Fibroblast of lung (primary cell): ENCODE results near the gene CCNK. TPM values are rescaled to one million over a fixed set of nuclear protein-coding genes. Genes with fewer than 3 reads are reported as not detected.

Experiments used
- DNase-seq, 2 donors: peaks; one replicate each; pipeline versions ENCODE4 v3.0.0 to v3.0.0-alpha.2; 2010; ENCODE audit warnings: low read depth in 2 of 2
- H2AFZ ChIP-seq: 2 replicates; pipeline ENCODE4 v1.5.1; 2012; ENCODE audit warnings: low read length, control low read depth, inconsistent platforms
- H3K27ac ChIP-seq: 2 replicates; pipeline ENCODE4 v1.5.1; 2011; ENCODE audit warnings: low read length, control low read depth; ENCODE audit not compliant: insufficient read depth
- H3K27me3 ChIP-seq: 2 replicates; pipeline ENCODE4 v1.5.1; 2011; ENCODE audit warnings: mild to moderate bottlenecking, low read length; ENCODE audit not compliant: control insufficient read depth, insufficient read depth
- H3K36me3 ChIP-seq: 2 replicates; pipeline ENCODE4 v1.5.1; 2011; ENCODE audit warnings: low read length; ENCODE audit not compliant: control insufficient read depth, insufficient read depth
- H3K4me1 ChIP-seq: 2 replicates; pipeline ENCODE4 v1.5.1; 2011; ENCODE audit warnings: low read length; ENCODE audit not compliant: control insufficient read depth, insufficient read depth; ENCODE audit errors: extremely low read depth
- H3K4me2 ChIP-seq: 2 replicates; pipeline ENCODE4 v1.5.1; 2011; ENCODE audit warnings: low read length, control low read depth; ENCODE audit not compliant: insufficient read depth; ENCODE audit errors: extremely low read depth
- H3K4me3 ChIP-seq, 4 experiments: fragments of 200-600 bp in 1 of 4; sonication (generic) in 1 of 4; replicated peaks in 1 of 4; 2 replicates each; pipeline ENCODE4 v1.5.1; 2011 to 2016; ENCODE audit warnings: low read length in 4 of 4, low read depth in 3 of 4, mild to moderate bottlenecking in 3 of 4, control low read depth in 2 of 4, inconsistent platforms in 1 of 4, mixed read lengths in 1 of 4; ENCODE audit not compliant: insufficient read depth in 1 of 4; ENCODE audit errors: control extremely low read depth in 1 of 4
- H3K79me2 ChIP-seq: 2 replicates; pipeline ENCODE4 v1.5.1; 2012; ENCODE audit warnings: mild to moderate bottlenecking, low read length, inconsistent platforms; ENCODE audit not compliant: control insufficient read depth, insufficient read depth
- H3K9ac ChIP-seq: 2 replicates; pipeline ENCODE4 v1.5.1; 2011; ENCODE audit warnings: mild to moderate bottlenecking, low read length, control low read depth; ENCODE audit not compliant: insufficient read depth
- H3K9me3 ChIP-seq: 2 replicates; pipeline ENCODE4 v1.5.1; 2012; ENCODE audit warnings: low read depth, low read length; ENCODE audit not compliant: control insufficient read depth, insufficient read depth
- H4K20me1 ChIP-seq: 2 replicates; pipeline ENCODE4 v1.5.1; 2011; ENCODE audit warnings: low read length; ENCODE audit not compliant: control insufficient read depth, insufficient read depth; ENCODE audit errors: extremely low read depth
- EZH2 ChIP-seq: IDR thresholded peaks from 2 replicates; pipeline ENCODE4 v1.5.1; 2012; ENCODE audit warnings: low read length, control low read depth, mild to moderate bottlenecking; ENCODE audit errors: missing control alignments
- polyA plus RNA-seq, 2 donors: library from polyadenylated mRNA; depleted of rRNA in 1 of 2; stranded (reverse) in 1 of 2; unstranded in 1 of 2; fragments of >200 nt; gene quantifications; 2 replicates each; pipeline ENCODE4 v1.2.1, GENCODE V29; 2011 to 2012; ENCODE audit warnings: missing spikeins in 1 of 2
- total RNA-seq: library from RNA; depleted of rRNA; stranded (reverse); fragments of >200 nt; gene quantifications from 2 replicates; pipeline ENCODE4 v1.2.1, GENCODE V29; 2014
- TF ChIP-seq, protein P1 (sequence below), 2 donors: IDR thresholded peaks in 1 of 2; conservative IDR thresholded peaks in 1 of 2; 1 replicate in 1 of 2; 2 replicates in 1 of 2; pipeline ENCODE4 v1.5.1; 2011 to 2012; ENCODE audit warnings: low read length in 2 of 2, control low read depth in 1 of 2, inconsistent platforms in 1 of 2, low read depth in 1 of 2, mild to moderate bottlenecking in 1 of 2

Gene CCNK
- total and polyA plus RNA-seq, 2 donors (not counting 1 experiment from before 2014, with no cell fraction given), result 7.3 to 51.0 TPM

DNA sequence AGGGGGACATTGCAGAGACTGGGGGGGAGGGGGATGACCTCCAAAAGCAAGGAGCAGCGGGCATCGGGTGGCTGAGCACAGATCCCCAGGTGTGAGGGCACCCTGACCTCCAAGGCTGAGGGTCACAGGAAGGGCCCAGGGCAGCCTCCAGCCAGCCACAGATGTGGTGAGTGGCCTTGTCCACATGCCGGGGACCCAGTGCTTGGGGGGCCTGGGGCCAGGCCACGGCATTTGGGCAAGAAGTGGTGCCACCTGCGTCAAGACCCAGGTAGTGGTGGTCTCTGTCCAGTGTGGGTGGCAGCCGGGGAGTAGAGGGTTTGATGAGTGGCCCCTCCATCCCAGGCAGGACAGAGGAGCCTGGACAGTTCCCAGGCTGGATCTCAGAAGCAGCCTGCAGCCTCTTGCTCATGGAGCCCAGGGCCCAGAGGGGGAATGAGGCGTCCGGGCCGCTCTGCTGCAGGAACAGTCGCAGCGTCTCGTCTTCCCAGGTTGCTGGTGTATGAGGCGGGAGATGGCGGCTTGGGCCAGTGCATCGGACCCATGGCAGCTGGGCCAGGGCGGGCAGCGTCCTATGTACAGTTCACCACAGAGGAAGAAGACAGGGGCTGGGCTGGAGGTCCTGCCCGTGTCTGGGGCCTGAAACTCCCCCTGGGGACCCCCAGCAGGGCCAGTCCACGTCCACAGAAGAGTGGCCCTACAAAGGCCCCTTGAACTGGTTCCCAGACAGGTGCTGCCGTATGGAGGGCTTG lies 33.5 kb downstream of the CCNK start:
- peaks cover 11% of the 10 kb centered on the region for H3K36me3 ChIP-seq
- no peaks in the 10 kb centered on the region for H3K79me2 ChIP-seq
- H3K4me2 ChIP-seq, result no peak overlapping the region
- no peaks in the 10 kb centered on the region for H3K27me3 ChIP-seq
- no peak overlapping the region for H3K27ac ChIP-seq
- DNase-seq, result no peak
- H3K9me3 ChIP-seq, result no peaks in the 10 kb centered on the region
- H4K20me1 ChIP-seq, result no peaks in the 10 kb centered on the region
- H2AFZ ChIP-seq, result no peak overlapping the region
- peaks cover 2% of the 10 kb centered on the region for H3K4me1 ChIP-seq
- H3K4me3 ChIP-seq, result no peak overlapping the region
- TF ChIP-seq EZH2, result no peak
- TF ChIP-seq, protein P1, sequence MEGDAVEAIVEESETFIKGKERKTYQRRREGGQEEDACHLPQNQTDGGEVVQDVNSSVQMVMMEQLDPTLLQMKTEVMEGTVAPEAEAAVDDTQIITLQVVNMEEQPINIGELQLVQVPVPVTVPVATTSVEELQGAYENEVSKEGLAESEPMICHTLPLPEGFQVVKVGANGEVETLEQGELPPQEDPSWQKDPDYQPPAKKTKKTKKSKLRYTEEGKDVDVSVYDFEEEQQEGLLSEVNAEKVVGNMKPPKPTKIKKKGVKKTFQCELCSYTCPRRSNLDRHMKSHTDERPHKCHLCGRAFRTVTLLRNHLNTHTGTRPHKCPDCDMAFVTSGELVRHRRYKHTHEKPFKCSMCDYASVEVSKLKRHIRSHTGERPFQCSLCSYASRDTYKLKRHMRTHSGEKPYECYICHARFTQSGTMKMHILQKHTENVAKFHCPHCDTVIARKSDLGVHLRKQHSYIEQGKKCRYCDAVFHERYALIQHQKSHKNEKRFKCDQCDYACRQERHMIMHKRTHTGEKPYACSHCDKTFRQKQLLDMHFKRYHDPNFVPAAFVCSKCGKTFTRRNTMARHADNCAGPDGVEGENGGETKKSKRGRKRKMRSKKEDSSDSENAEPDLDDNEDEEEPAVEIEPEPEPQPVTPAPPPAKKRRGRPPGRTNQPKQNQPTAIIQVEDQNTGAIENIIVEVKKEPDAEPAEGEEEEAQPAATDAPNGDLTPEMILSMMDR (conservative IDR thresholded peaks at IDR 0.05 in 1 of 2, IDR thresholded peaks at IDR 0.05 in 1 of 2; ENCODE audit: low read depth in 1 of 2, low read length in 2 of 2), result no peak
- H3K9ac ChIP-seq, result no peak overlapping the region

DNA sequence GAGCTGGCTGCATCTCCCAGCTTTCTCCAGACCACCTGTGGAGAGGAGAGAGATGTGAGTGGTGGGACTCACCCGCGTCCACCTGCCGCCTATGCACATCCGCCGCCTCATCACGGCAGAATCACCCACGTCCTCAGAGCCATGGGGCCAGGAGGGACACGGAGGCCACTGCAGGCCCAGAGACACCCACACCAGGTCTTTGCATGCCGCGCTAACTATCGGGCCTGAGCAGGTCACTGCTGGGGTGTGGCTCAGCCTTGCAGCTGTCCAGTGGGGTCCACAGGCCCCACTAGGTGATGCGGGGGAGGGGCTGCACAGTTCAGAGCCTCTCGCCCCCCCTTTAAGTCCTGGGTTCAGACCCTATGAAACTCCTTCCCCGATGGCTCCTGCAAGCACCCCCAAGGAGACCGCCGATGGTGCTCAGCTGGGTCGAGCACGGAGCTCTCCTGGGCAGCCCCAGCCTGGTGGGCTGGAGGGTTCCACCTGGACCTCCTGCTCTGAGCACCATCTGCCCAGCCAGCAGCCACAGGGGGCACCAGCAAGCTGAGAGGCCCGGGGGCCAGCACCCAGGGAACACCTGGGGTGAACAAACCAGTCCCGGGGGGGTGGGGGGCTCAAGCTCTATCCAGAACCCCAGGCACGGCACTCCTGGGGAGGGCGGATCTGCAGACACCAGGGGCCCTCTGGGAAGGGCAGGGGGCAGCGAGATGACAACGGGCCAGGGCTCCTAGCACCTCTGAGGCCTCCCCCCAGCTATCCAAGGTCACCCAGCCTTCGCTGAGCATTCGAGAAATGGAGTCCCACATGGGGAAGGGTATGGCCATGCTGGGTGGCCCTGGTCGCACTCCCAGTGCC lies 34.3 kb downstream of the CCNK start:
- H4K20me1 ChIP-seq, result no peaks in the 10 kb centered on the region
- H3K27ac ChIP-seq, result no peak overlapping the region
- DNase-seq, result no peak
- TF ChIP-seq, protein P1 (conservative IDR thresholded peaks at IDR 0.05 in 1 of 2, IDR thresholded peaks at IDR 0.05 in 1 of 2; ENCODE audit: low read depth in 1 of 2, low read length in 2 of 2), result no peak
- TF ChIP-seq EZH2, result no peak
- H3K4me1 ChIP-seq, result peaks cover 2% of the 10 kb centered on the region
- H3K4me3 ChIP-seq, result no peak overlapping the region
- peaks cover 11% of the 10 kb centered on the region for H3K36me3 ChIP-seq
- no peaks in the 10 kb centered on the region for H3K27me3 ChIP-seq
- no peaks in the 10 kb centered on the region for H3K9me3 ChIP-seq
- H3K4me2 ChIP-seq, result no peak overlapping the region
- H2AFZ ChIP-seq, result no peak overlapping the region
- no peak overlapping the region for H3K9ac ChIP-seq
- H3K79me2 ChIP-seq, result no peaks in the 10 kb centered on the region

DNA sequence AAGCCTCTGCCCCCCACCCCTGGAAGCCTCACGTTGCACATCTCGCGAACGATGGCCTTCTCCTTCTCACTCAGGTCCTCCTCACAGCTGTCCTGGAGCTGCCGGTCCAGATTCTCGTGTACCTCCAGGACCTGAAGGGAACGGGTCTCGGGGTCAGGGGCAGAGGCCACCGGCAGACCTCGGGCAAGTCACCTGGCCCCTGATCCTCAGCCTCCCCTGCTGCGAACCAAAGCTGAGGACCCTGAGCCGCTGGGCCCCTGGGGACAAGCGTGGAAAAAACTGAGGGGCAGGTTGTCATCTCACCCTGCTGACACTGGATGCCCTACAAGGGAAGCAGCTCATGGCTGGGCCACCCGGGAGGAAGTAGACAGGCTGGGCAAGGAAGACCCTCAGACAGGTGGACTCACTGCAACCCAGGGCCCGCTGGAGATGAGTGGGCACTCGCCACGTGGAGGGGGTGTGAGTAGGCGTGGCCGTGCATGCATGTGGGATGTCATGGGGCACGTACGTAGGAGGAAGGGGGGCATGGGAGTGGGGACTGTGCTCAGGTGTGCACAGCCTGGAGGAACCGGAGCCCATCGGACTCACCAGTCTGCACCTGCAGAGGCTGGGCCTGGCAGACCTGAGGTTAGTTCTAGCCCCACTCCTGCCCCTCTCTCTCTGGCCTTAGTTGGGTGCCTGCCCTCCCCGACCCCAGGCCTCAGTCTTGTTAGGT lies 35.1 kb downstream of the CCNK start:
- TF ChIP-seq, protein P1 (conservative IDR thresholded peaks at IDR 0.05 in 1 of 2, IDR thresholded peaks at IDR 0.05 in 1 of 2; ENCODE audit: low read depth in 1 of 2, low read length in 2 of 2), result no peak
- TF ChIP-seq EZH2, result no peak
- Histone ChIP-seq H3K4me3 (no peak overlapping the region), H3K9me3 (no peaks in the 10 kb centered on the region), H3K4me2 (no peak overlapping the region), H3K79me2 (no peaks in the 10 kb centered on the region), H4K20me1 (no peaks in the 10 kb centered on the region), H3K9ac (no peak overlapping the region), H2AFZ (no peak overlapping the region), H3K27ac (no peak overlapping the region), H3K36me3 (peaks cover 10% of the 10 kb centered on the region), H3K27me3 (no peaks in the 10 kb centered on the region), H3K4me1 (peaks cover 2% of the 10 kb centered on the region)
- no peak for DNase-seq
